Loucy (cell line): ENCODE results near the gene WFIKKN2.

Experiments used
- H2AFZ ChIP-seq: fragments of 200-600 bp; sonication (generic); 2 replicates; pipeline ENCODE4 v1.6.0; 2016; ENCODE audit warnings: antibody characterized with exemption, mild to moderate bottlenecking, low read length, moderate library complexity
- H3F3A ChIP-seq: fragments of 200-600 bp; 2 replicates; pipeline ENCODE4 v1.6.0; 2016; ENCODE audit warnings: antibody characterized with exemption, low read depth, mild to moderate bottlenecking
- H3K27me3 ChIP-seq: fragments of 200-600 bp; sonication (generic); 2 replicates; pipeline ENCODE4 v1.6.1; 2014; ENCODE audit warnings: low read length, mild to moderate bottlenecking; ENCODE audit not compliant: insufficient read depth, poor library complexity, severe bottlenecking
- H3K36me3 ChIP-seq: fragments of 200-600 bp; sonication (generic); 2 replicates; pipeline ENCODE4 v1.6.1; 2016; ENCODE audit warnings: low read length; ENCODE audit not compliant: insufficient read depth
- H3K4me1 ChIP-seq: fragments of 200-600 bp; sonication (generic); 2 replicates; pipeline ENCODE4 v1.5.1; 2014; ENCODE audit warnings: low read length, mild to moderate bottlenecking; ENCODE audit not compliant: insufficient read depth, poor library complexity, severe bottlenecking
- H3K4me2 ChIP-seq: fragments of 200-600 bp; sonication (generic); 2 replicates; pipeline ENCODE4 v1.6.0; 2014; ENCODE audit warnings: antibody characterized with exemption, low read length, low read depth, mild to moderate bottlenecking; ENCODE audit not compliant: poor library complexity, severe bottlenecking
- H3K4me3 ChIP-seq: fragments of 200-600 bp; sonication (generic); 2 replicates; pipeline ENCODE4 v1.5.1; 2014; ENCODE audit warnings: low read length, mild to moderate bottlenecking, mixed read lengths; ENCODE audit not compliant: poor library complexity, severe bottlenecking
- H3K79me2 ChIP-seq: fragments of 200-600 bp; sonication (generic); 2 replicates; pipeline ENCODE4 v1.6.1; 2014; ENCODE audit warnings: low read length; ENCODE audit not compliant: insufficient read depth
- H3K9ac ChIP-seq: fragments of 200-600 bp; sonication (generic); 2 replicates; pipeline ENCODE4 v1.6.0; 2014; ENCODE audit warnings: mild to moderate bottlenecking, low read depth, low read length, moderate library complexity; ENCODE audit not compliant: poor library complexity, severe bottlenecking
- H3K9me2 ChIP-seq: fragments of 200-600 bp; sonication (generic); replicated peaks from 2 replicates; pipeline ENCODE4 v1.6.1; 2016; ENCODE audit warnings: low read depth, low read length, mixed read lengths
- H3K9me3 ChIP-seq: fragments of 200-600 bp; sonication (generic); 2 replicates; pipeline ENCODE4 v1.6.1; 2014; ENCODE audit warnings: mild to moderate bottlenecking, antibody characterized with exemption, low read length, low read depth; ENCODE audit not compliant: insufficient read depth
- H4K20me1 ChIP-seq: fragments of 200-600 bp; sonication (generic); 2 replicates; pipeline ENCODE4 v1.6.0; 2014; ENCODE audit warnings: antibody characterized with exemption, low read length, mild to moderate bottlenecking; ENCODE audit not compliant: insufficient read depth, poor library complexity, severe bottlenecking
- EZH2phosphoT487 ChIP-seq: fragments of 200-600 bp; IDR thresholded peaks from 2 replicates; pipeline ENCODE4 v1.6.1; 2018; ENCODE audit warnings: antibody characterized with exemption, mild to moderate bottlenecking, moderate library complexity, borderline replicate concordance
- TF ChIP-seq, protein P1 (sequence below): fragments of 200-600 bp; sonication (generic); conservative IDR thresholded peaks from 2 replicates; pipeline ENCODE4 v1.5.1; 2014; ENCODE audit warnings: mild to moderate bottlenecking, antibody characterized with exemption, low read length

Gene WFIKKN2

DNA sequence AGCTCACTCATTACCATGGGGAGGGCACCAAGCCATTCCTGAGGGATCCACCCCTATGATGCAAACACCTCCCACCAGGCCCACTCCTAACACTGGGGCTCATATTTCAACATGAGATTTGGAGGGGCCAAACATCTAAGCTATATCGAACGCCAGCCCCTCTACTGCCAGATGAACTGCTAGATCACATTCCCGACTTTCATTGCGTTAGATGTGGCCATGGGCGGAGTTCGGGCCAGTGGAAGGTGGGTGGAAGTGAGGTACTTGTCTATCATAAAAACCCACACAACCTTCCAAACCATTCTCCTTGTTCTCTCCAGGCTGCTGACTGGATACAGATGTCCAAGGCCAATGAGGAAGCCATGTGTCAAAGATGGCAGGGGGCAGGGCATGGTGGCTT, 41.0 kb upstream of the WFIKKN2 start:
- Histone ChIP-seq H3F3A (no peaks in the 10 kb centered on the region), H3K4me1 (no peaks in the 10 kb centered on the region), H3K4me2 (no peak overlapping the region), H3K9ac (no peak overlapping the region), H3K79me2 (no peaks in the 10 kb centered on the region), H3K9me3 (no peaks in the 10 kb centered on the region), H2AFZ (no peak overlapping the region), H3K36me3 (no peaks in the 10 kb centered on the region), H3K4me3 (no peak overlapping the region), H4K20me1 (no peaks in the 10 kb centered on the region), H3K9me2 (no peaks in the 10 kb centered on the region), H3K27me3 (no peaks in the 10 kb centered on the region)
- TF ChIP-seq EZH2phosphoT487: no peak
- TF ChIP-seq, protein P1, sequence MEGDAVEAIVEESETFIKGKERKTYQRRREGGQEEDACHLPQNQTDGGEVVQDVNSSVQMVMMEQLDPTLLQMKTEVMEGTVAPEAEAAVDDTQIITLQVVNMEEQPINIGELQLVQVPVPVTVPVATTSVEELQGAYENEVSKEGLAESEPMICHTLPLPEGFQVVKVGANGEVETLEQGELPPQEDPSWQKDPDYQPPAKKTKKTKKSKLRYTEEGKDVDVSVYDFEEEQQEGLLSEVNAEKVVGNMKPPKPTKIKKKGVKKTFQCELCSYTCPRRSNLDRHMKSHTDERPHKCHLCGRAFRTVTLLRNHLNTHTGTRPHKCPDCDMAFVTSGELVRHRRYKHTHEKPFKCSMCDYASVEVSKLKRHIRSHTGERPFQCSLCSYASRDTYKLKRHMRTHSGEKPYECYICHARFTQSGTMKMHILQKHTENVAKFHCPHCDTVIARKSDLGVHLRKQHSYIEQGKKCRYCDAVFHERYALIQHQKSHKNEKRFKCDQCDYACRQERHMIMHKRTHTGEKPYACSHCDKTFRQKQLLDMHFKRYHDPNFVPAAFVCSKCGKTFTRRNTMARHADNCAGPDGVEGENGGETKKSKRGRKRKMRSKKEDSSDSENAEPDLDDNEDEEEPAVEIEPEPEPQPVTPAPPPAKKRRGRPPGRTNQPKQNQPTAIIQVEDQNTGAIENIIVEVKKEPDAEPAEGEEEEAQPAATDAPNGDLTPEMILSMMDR: no peak

DNA sequence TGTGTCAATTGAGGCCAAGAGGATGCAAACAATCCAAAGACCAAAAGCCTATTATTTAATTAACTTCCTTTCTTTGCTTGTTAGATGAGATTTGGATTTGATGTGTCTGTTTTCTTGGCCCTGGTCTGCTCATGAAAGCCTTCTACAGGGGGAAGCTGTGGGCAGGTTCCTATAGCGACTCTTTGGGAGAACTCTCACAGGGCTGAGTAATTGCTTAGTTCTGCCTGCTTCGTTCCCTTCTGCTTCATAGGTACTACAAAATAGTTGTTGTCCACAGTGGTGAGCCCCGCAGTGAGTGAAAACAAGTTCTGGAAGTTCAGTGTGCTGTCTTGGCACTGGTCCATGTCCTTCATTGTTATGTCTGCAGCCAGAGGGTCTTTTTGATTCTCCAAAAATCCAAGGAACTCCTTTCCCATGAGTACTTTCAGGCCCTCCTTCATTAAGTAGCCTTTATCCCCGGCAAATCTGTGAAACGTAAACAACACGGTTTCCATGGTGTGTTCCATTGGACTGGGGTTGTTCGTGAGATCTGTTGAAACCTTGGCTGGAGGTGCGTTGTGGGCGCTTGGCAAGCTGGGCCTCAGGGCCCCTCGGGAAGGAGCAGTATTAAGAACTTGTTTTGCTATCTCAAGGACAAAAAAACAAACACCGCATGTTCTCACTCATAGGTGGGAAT, 38.1 kb upstream of the WFIKKN2 start:
- Histone ChIP-seq H3K4me1 (no peaks in the 10 kb centered on the region), H3K9me2 (no peaks in the 10 kb centered on the region), H3K36me3 (no peaks in the 10 kb centered on the region), H3K4me2 (no peak overlapping the region), H3K4me3 (no peak overlapping the region), H3K9ac (no peak overlapping the region), H3K9me3 (no peaks in the 10 kb centered on the region), H3F3A (no peaks in the 10 kb centered on the region), H4K20me1 (no peaks in the 10 kb centered on the region), H3K27me3 (no peaks in the 10 kb centered on the region), H2AFZ (no peak overlapping the region), H3K79me2 (no peaks in the 10 kb centered on the region)
- TF ChIP-seq, protein P1: no peak
- TF ChIP-seq EZH2phosphoT487: no peak

DNA sequence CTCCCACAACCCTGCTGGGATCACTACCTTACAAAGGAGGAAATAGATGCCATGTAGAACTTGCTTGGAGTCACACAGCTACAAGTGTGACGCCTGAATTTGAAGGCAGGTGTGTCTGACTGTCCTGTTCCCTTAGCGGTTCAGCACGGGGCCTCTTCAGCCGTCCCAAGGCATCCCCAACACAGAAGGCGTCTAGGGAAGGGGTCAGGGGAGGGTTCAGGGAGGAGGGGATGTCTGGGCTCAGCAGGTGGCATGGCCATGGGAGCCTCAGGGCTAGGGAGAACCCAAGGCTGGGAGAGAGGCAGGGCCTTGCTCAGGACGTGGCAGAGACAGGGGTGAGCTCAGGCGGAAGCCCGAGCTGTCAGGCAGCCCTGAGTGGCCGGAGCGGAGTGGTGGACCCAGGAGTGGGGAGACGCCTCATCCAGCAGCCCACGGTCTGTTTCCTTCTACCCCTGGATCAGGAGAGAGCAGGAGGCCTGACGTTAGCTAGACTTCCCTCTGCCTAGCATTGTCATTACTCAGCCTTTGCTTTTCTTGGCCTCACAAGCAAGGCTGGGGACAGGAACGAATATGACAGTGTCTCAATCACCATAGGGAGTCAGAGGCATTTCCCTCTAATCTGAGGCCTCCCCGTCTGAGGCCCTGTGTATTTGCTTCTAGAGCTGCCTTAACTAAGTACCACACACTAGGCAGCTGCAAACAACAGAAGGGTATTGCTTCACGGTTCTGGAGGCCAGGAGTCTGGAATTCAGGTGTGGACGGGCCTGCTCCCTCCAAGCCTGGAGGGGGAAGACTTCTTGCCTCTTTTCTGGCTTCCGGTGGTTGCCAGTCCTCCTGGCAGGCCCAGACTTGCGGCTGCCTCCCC, 36.7 kb upstream of the WFIKKN2 start:
- H3F3A ChIP-seq: no peaks in the 10 kb centered on the region
- H3K9me3 ChIP-seq: no peaks in the 10 kb centered on the region
- H3K9ac ChIP-seq: no peak overlapping the region
- no peaks in the 10 kb centered on the region for H3K36me3 ChIP-seq
- no peaks in the 10 kb centered on the region for H3K9me2 ChIP-seq
- no peak overlapping the region for H2AFZ ChIP-seq
- no peaks in the 10 kb centered on the region for H3K79me2 ChIP-seq
- TF ChIP-seq, protein P1: no peak
- no peak for TF ChIP-seq EZH2phosphoT487
- no peaks in the 10 kb centered on the region for H3K27me3 ChIP-seq
- no peaks in the 10 kb centered on the region for H3K4me1 ChIP-seq
- H3K4me2 ChIP-seq: no peak overlapping the region
- H3K4me3 ChIP-seq: no peak overlapping the region
- H4K20me1 ChIP-seq: no peaks in the 10 kb centered on the region
